Loucy (cell line): ENCODE measurements around the gene PCDH10.

Source experiments
- CTCF ChIP-seq: fragments of 200-600 bp; sonication (generic); conservative IDR thresholded peaks from 2 replicates; pipeline ENCODE4 v1.5.1; 2014; ENCODE audit warnings: mild to moderate bottlenecking, antibody characterized with exemption, low read length
- EZH2phosphoT487 ChIP-seq: fragments of 200-600 bp; IDR thresholded peaks from 2 replicates; pipeline ENCODE4 v1.6.1; 2018; ENCODE audit warnings: antibody characterized with exemption, mild to moderate bottlenecking, moderate library complexity, borderline replicate concordance

DNA sequence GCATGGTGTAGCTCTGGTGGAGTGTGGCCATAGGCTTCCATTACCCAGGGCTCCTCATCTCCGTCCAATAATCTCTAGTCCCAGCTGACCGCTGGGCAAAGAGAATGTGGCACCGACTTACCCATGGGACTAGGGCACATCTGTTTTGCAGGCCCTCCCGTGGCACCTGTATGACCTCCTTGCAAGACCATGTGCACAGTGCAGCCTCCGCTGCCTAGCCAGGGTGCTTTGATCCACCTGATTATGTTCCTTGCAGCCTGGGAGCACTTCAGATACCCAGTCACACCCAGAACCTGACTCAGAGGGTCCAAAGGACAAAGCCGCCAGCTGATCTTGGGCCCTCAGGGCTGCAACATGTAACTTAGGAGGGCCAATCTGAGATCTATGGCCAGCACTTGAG lies 84.8 kb downstream of the PCDH10 start:
- TF ChIP-seq CTCF (no peak), EZH2phosphoT487 (no peak)
